OCI-LY1 (cell line): ENCODE measurements around the gene SHC3.

ENCODE experiments used
- H2AFZ ChIP-seq: fragments of 200-600 bp; sonication (generic), shearing (Covaris generic); 2 replicates; pipeline ENCODE4 v1.6.0; 2014; ENCODE audit warnings: antibody characterized with exemption, mild to moderate bottlenecking, low read length
- H3F3A ChIP-seq: fragments of 200-600 bp; sonication (generic), shearing (Covaris generic); 2 replicates; pipeline ENCODE4 v1.6.0; 2014; ENCODE audit warnings: mild to moderate bottlenecking, antibody characterized with exemption, low read length, moderate library complexity; ENCODE audit not compliant: insufficient read depth
- H3K27ac ChIP-seq: fragments of 200-600 bp; sonication (generic); 2 replicates; pipeline ENCODE4 v1.5.1; 2014; ENCODE audit warnings: low read length, mixed run types, mild to moderate bottlenecking, low read depth; ENCODE audit not compliant: poor library complexity, severe bottlenecking
- H3K27me3 ChIP-seq: fragments of 200-600 bp; sonication (generic); 2 replicates; pipeline ENCODE4 v1.6.0; 2014; ENCODE audit warnings: antibody characterized with exemption, mild to moderate bottlenecking, low read length, moderate library complexity; ENCODE audit not compliant: insufficient read depth
- H3K36me3 ChIP-seq: fragments of 200-600 bp; sonication (generic); 2 replicates; pipeline ENCODE4 v1.6.1; 2014; ENCODE audit warnings: mild to moderate bottlenecking, antibody characterized with exemption, low read length, moderate library complexity, mixed read lengths; ENCODE audit not compliant: insufficient read depth
- H3K4me1 ChIP-seq: fragments of 200-600 bp; sonication (generic); 2 replicates; pipeline ENCODE4 v1.5.1; 2014; ENCODE audit warnings: mild to moderate bottlenecking, low read length, moderate library complexity; ENCODE audit not compliant: insufficient read depth, severe bottlenecking
- H3K4me2 ChIP-seq: fragments of 200-600 bp; sonication (generic), shearing (Covaris generic); 2 replicates; pipeline ENCODE4 v1.6.1; 2014; ENCODE audit warnings: low read length
- H3K4me3 ChIP-seq: fragments of 200-600 bp; sonication (generic); 2 replicates; pipeline ENCODE4 v1.5.1; 2014; ENCODE audit warnings: low read length, low read depth, mild to moderate bottlenecking, mixed read lengths; ENCODE audit not compliant: poor library complexity, severe bottlenecking
- H3K79me2 ChIP-seq: fragments of 200-600 bp; shearing (Covaris generic); 2 replicates; pipeline ENCODE4 v1.6.1; 2016; ENCODE audit warnings: mixed run types, low read length, mixed read lengths; ENCODE audit not compliant: insufficient read depth
- H3K9ac ChIP-seq: fragments of 200-600 bp; sonication (generic), shearing (Covaris generic); 2 replicates; pipeline ENCODE4 v1.6.1; 2014; ENCODE audit warnings: mild to moderate bottlenecking, low read length, mixed read lengths
- H3K9me2 ChIP-seq: fragments of 200-600 bp; sonication (generic), shearing (Covaris generic); 2 replicates; pipeline ENCODE4 v1.6.1; 2014; ENCODE audit warnings: low read depth, mild to moderate bottlenecking, low read length, mixed read lengths
- H3K9me3 ChIP-seq: fragments of 200-600 bp; shearing (Covaris generic); 2 replicates; pipeline ENCODE4 v1.6.1; 2014; ENCODE audit warnings: low read length, mixed read lengths
- H4K20me1 ChIP-seq: fragments of 200-600 bp; sonication (generic), shearing (Covaris generic); 2 replicates; pipeline ENCODE4 v1.6.0; 2016; ENCODE audit warnings: mild to moderate bottlenecking, low read length; ENCODE audit not compliant: insufficient read depth
- CTCF ChIP-seq: fragments of 200-600 bp; sonication (generic), shearing (Covaris generic); IDR thresholded peaks from 2 replicates; pipeline ENCODE4 v1.5.1; 2017; ENCODE audit warnings: mild to moderate bottlenecking, antibody characterized with exemption, low read length, moderate library complexity, mixed read lengths
- EZH2 ChIP-seq: fragments of 200-600 bp; sonication (generic), shearing (Covaris generic); IDR thresholded peaks from 2 replicates; pipeline ENCODE4 v1.8.0; 2017; ENCODE audit warnings: borderline replicate concordance, mixed run types, mild to moderate bottlenecking, antibody characterized with exemption, low read length, moderate library complexity, mixed read lengths

Gene SHC3

GRCh38 chr9:89168901-89169813 is 9.5 kb downstream of the SHC3 start:
- Histone ChIP-seq H3K36me3 (no peaks in the 10 kb centered on the region), H3K79me2 (no peaks in the 10 kb centered on the region), H4K20me1 (no peaks in the 10 kb centered on the region), H3K4me2 (no peak overlapping the region), H2AFZ (no peak overlapping the region), H3K9ac (no peak overlapping the region), H3K9me2 (no peaks in the 10 kb centered on the region), H3K27ac (no peak overlapping the region), H3K4me1 (no peaks in the 10 kb centered on the region), H3F3A (no peaks in the 10 kb centered on the region), H3K4me3 (no peak overlapping the region), H3K27me3 (no peaks in the 10 kb centered on the region), H3K9me3 (no peaks in the 10 kb centered on the region)
- no peak for TF ChIP-seq CTCF
- no peak for TF ChIP-seq EZH2

DNA sequence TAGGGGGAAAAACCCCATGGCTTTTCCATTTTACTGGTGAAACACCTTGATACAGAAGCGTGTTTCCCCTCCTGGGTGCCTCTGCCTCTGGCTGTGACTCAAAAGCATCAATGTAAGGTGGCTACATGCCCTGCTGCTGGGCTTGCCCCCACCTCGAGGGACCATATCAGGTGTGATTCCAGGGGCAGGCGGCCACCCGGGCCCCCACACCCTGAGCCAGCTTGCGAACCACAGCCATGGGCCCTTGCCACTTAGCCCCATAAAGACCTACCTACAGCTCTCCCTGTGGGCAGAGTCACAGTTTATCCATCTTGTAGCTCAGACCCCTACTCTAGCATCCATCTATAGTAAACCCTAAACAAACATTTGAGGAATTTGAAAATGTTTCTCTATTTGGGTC is 10.8 kb downstream of the SHC3 start:
- Histone ChIP-seq H3F3A (no peaks in the 10 kb centered on the region), H3K9me3 (no peaks in the 10 kb centered on the region), H3K36me3 (no peaks in the 10 kb centered on the region), H3K4me3 (no peak overlapping the region), H3K27ac (no peak overlapping the region), H4K20me1 (no peaks in the 10 kb centered on the region), H3K4me1 (no peaks in the 10 kb centered on the region), H3K79me2 (no peaks in the 10 kb centered on the region), H3K9me2 (no peaks in the 10 kb centered on the region), H3K9ac (no peak overlapping the region), H3K27me3 (no peaks in the 10 kb centered on the region), H2AFZ (no peak overlapping the region), H3K4me2 (no peak overlapping the region)
- no peak for TF ChIP-seq EZH2
- no peak for TF ChIP-seq CTCF

- no peak overlapping the region for H3K9ac ChIP-seq
- H3K9me2 ChIP-seq = no peaks in the 10 kb centered on the region
- H3K4me1 ChIP-seq = no peaks in the 10 kb centered on the region
- H4K20me1 ChIP-seq = no peaks in the 10 kb centered on the region
- H3K79me2 ChIP-seq = no peaks in the 10 kb centered on the region
- TF ChIP-seq CTCF (no peak), EZH2 (no peak)
- H3F3A ChIP-seq = no peaks in the 10 kb centered on the region
- H3K9me3 ChIP-seq = no peaks in the 10 kb centered on the region
- no peaks in the 10 kb centered on the region for H3K27me3 ChIP-seq
- H3K36me3 ChIP-seq = no peaks in the 10 kb centered on the region
- H2AFZ ChIP-seq = no peak overlapping the region
- H3K4me2 ChIP-seq = no peak overlapping the region
- no peak overlapping the region for H3K27ac ChIP-seq
- H3K4me3 ChIP-seq = no peak overlapping the region
Observed at GRCh38 chr9:89166852-89167251, 11.8 kb downstream of the SHC3 start.
